A549 (cell line): Measurements from ENCODE around the gene PNPLA8. TPM values are rescaled to one million over a fixed set of nuclear protein-coding genes. Genes with fewer than 3 reads are reported as not detected.
"Not testable (repeated sequence)": the region's sequence is repeated elsewhere in the genome, so short reads cannot be mapped to it uniquely, and the experiment has no call there.

ENCODE experiments used
- ATAC-seq, 2 experiments: fragments of 200-7000 bp in 1 of 2; fragments of >200 bp in 1 of 2; cut with Nextera tagmentation in 1 of 2; cut with Tn5 transposase in 1 of 2; 3 replicates each; pipeline versions ENCODE4 v1.8.0 to v1.9.1; 2018 to 2020; ENCODE audit warnings: mild to moderate bottlenecking in 1 of 2, moderate library complexity in 1 of 2
- CTCF ChIA-PET: fragments of 300-600 bp; sonication (Branson Sonifier 250); formaldehyde crosslinking; extraction: SDS; loops from one replicate; lab custom pipeline; 2021; ENCODE audit warnings: antibody characterized with exemption, inconsistent platforms; lab: Yijun Ruan, JAX
- POLR2A ChIA-PET: fragments of 350-600 bp; formaldehyde crosslinking; extraction: SDS; loops from one replicate; lab custom pipeline; 2021; ENCODE audit warnings: antibody characterized with exemption, inconsistent platforms; lab: Yijun Ruan, JAX
- DNase-seq, 2 experiments: peaks; one replicate each; pipeline versions ENCODE4 v3.0.0 to v3.0.0-alpha.2; 2011 to 2016; ENCODE audit warnings: low read depth in 1 of 2, low spot score in 1 of 2
- FAIRE-seq: peaks from 2 replicates; lab custom pipeline; 2011; peaks lifted over from hg19 to GRCh38; lab: Jason Lieb, UNC
- H3K27ac ChIP-seq, 2 experiments: fragments of >200 bp; sonication (Bioruptor Twin); formaldehyde crosslinking; 3 replicates each; pipeline ENCODE4 v1.5.1; 2016 to 2017
- H3K4me1 ChIP-seq: fragments of >200 bp; sonication (Bioruptor Twin); formaldehyde crosslinking; 3 replicates; pipeline ENCODE4 v1.6.1; 2016
- H3K4me2 ChIP-seq: fragments of >200 bp; sonication (Bioruptor Twin); formaldehyde crosslinking; 3 replicates; pipeline ENCODE4 v1.6.1; 2016
- H3K4me3 ChIP-seq: fragments of >200 bp; sonication (Bioruptor Twin); formaldehyde crosslinking; 3 replicates; pipeline ENCODE4 v1.5.1; 2016
- H3K9me3 ChIP-seq: fragments of >200 bp; sonication (Bioruptor Twin); formaldehyde crosslinking; 3 replicates; pipeline ENCODE4 v1.6.1; 2016
- ATOH8 ChIP-seq: fragments of 250-450 bp; sonication (Bioruptor Pico); IDR thresholded peaks from 2 replicates; pipeline ENCODE4 v1.5.0; 2020; ENCODE audit warnings: low read depth, mild to moderate bottlenecking, moderate library complexity
- BCL3 ChIP-seq: fragments of >200 bp; sonication (Bioruptor Twin); formaldehyde crosslinking; IDR thresholded peaks from 3 replicates; pipeline ENCODE4 v1.6.1; 2016
- CBX8 ChIP-seq: fragments of 200-600 bp; sonication (generic); IDR thresholded peaks from 2 replicates; pipeline ENCODE4 v1.6.1; 2016
- CHD4 ChIP-seq: fragments of 200-600 bp; sonication (generic); IDR thresholded peaks from 2 replicates; pipeline ENCODE4 v1.6.1; 2016; ENCODE audit warnings: antibody characterized with exemption, mild to moderate bottlenecking, borderline replicate concordance
- ELK1 ChIP-seq: fragments of 150-350 bp; IDR thresholded peaks from 2 replicates; pipeline ENCODE4 v1.6.1; 2014; ENCODE audit warnings: low read depth, mild to moderate bottlenecking, low read length
- FOSB ChIP-seq: fragments of 250-450 bp; sonication (Bioruptor Pico); IDR thresholded peaks from 2 replicates; pipeline ENCODE4 v1.5.0; 2020; ENCODE audit warnings: mild to moderate bottlenecking, moderate library complexity
- HOXB13 ChIP-seq: fragments of 250-450 bp; sonication (Bioruptor Pico); IDR thresholded peaks from 2 replicates; pipeline ENCODE4 v1.5.0; 2020; ENCODE audit warnings: low read depth, mild to moderate bottlenecking, moderate library complexity
- HOXB5 ChIP-seq: fragments of 250-450 bp; sonication (Bioruptor Pico); IDR thresholded peaks from 2 replicates; pipeline ENCODE4 v1.5.0; 2020; ENCODE audit warnings: mild to moderate bottlenecking, moderate library complexity
- JUN ChIP-seq, 2 experiments: fragments of >200 bp; sonication (Bioruptor Twin); formaldehyde crosslinking; IDR thresholded peaks; 2 replicates in 1 of 2; 3 replicates in 1 of 2; pipeline ENCODE4 v1.6.1; 2016 to 2017
- JUNB ChIP-seq: fragments of >200 bp; sonication (Bioruptor Twin); formaldehyde crosslinking; IDR thresholded peaks from 2 replicates; pipeline ENCODE4 v1.6.1; 2016
- KDM5A ChIP-seq: fragments of 200-600 bp; sonication (generic); IDR thresholded peaks from 2 replicates; pipeline ENCODE4 v1.6.1; 2016; ENCODE audit warnings: antibody characterized with exemption, mild to moderate bottlenecking
- MAX ChIP-seq: IDR thresholded peaks from 2 replicates; pipeline ENCODE4 v1.6.1; 2012
- MAZ ChIP-seq: fragments of 150-350 bp; IDR thresholded peaks from 2 replicates; pipeline ENCODE4 v1.6.1; 2014; ENCODE audit warnings: antibody characterized with exemption, low read depth, low read length, borderline replicate concordance
- MYC ChIP-seq: IDR thresholded peaks from 2 replicates; pipeline ENCODE4 v1.6.1; 2012; ENCODE audit warnings: mild to moderate bottlenecking, inconsistent platforms, low read length, improper control_type of control experiment, borderline replicate concordance
- PBX3 ChIP-seq: IDR thresholded peaks from 2 replicates; pipeline ENCODE4 v1.6.1; 2012
- POLR2A ChIP-seq: IDR thresholded peaks from 2 replicates; pipeline ENCODE4 v1.6.1; 2012; ENCODE audit warnings: mild to moderate bottlenecking, low read length
- RCOR1 ChIP-seq: fragments of 150-350 bp; IDR thresholded peaks from 2 replicates; pipeline ENCODE4 v1.6.1; 2014; ENCODE audit warnings: antibody characterized with exemption, low read length, low read depth
- RFX5 ChIP-seq: fragments of 450-650 bp; IDR thresholded peaks from 2 replicates; pipeline ENCODE4 v1.7.1; 2014; ENCODE audit warnings: antibody characterized with exemption, mild to moderate bottlenecking, moderate library complexity
- ZNF302 ChIP-seq: fragments of 250-450 bp; sonication (Bioruptor Pico); IDR thresholded peaks from 2 replicates; pipeline ENCODE4 v1.9.0; 2021; ENCODE audit warnings: inconsistent platforms, mild to moderate bottlenecking, moderate library complexity
- WGBS: methylation state at CpG from one replicate; pipeline ENCODE4 v1.1.6; 2017; ENCODE audit errors: missing lambda C conversion rate; 5-methylcytosine and 5-hydroxymethylcytosine counted together
- polyA plus RNA-seq, 4 experiments: library from polyadenylated mRNA; depleted of rRNA in 3 of 4; stranded (reverse); fragments of >200 nt; fragmentation: RNase III in 1 of 4; extraction: RNeasy Plus Mini Kit Qiagen cat#74134 plus additional on column Dnase treatment in 1 of 4; gene quantifications; 2 replicates in 3 of 4; 3 replicates in 1 of 4; pipeline ENCODE4 v1.2.3, GENCODE V29; 2011 to 2017

The PNPLA8 gene
- polyA plus RNA-seq, 2 of the 4 experiments (the other 2 are of a cell fraction), result 16.1 to 29.6 TPM

- FAIRE-seq (no peak), ATAC-seq (no peak), DNase-seq (no peak)
- CTCF ChIA-PET, result no interaction called here
- Histone ChIP-seq H3K4me1 (no peaks in the 10 kb centered on the region), H3K4me3 (no peak overlapping the region), H3K27ac (no peak overlapping the region), H3K9me3 (peaks cover 18% of the 10 kb centered on the region), H3K4me2 (no peak overlapping the region)
- WGBS, result 92% methylated on average over 3 of the region's 3 CpGs
- POLR2A ChIA-PET, result no interaction called here
- no peak for TF ChIP-seq RFX5
- no peak for TF ChIP-seq MAX
- TF ChIP-seq HOXB5, result no peak
- TF ChIP-seq JUN (IDR thresholded peaks at IDR 0.05), result no peak
- TF ChIP-seq HOXB13 (CRISPR knock-in tag), result no peak
- TF ChIP-seq JUNB, result no peak
- TF ChIP-seq ATOH8, result no peak
- TF ChIP-seq RCOR1, result no peak
- no peak for TF ChIP-seq PBX3
- no peak for TF ChIP-seq KDM5A
- TF ChIP-seq ELK1, result no peak
- no peak for TF ChIP-seq BCL3
- no peak for TF ChIP-seq CHD4
- no peak for TF ChIP-seq FOSB (CRISPR knock-in tag)
- no peak for TF ChIP-seq MYC
- TF ChIP-seq MAZ, result no peak
- TF ChIP-seq POLR2A, result no peak
- TF ChIP-seq CBX8, result no peak
- no peak for TF ChIP-seq ZNF302 (CRISPR knock-in tag)
Observed at GRCh38 chr7:108557191-108557590, 31.3 kb upstream of the PNPLA8 start.

GRCh38 chr7:108556665-108557064 lies 30.7 kb upstream of the PNPLA8 start:
- ATAC-seq, H3K27ac ChIP-seq, H3K4me1 ChIP-seq, DNase-seq, CTCF ChIA-PET, FAIRE-seq, H3K4me3 ChIP-seq, H3K4me2 ChIP-seq, POLR2A ChIA-PET: not testable (repeated sequence)
- peaks cover 18% of the 10 kb centered on the region for H3K9me3 ChIP-seq

GRCh38 chr7:108548141-108548896 lies 22.4 kb upstream of the PNPLA8 start:
- H3K4me3 ChIP-seq, POLR2A ChIA-PET, ATAC-seq, H3K27ac ChIP-seq, H3K9me3 ChIP-seq, FAIRE-seq, H3K4me1 ChIP-seq, H3K4me2 ChIP-seq, DNase-seq: not testable (repeated sequence)
- CTCF ChIA-PET, result interaction anchor here (1.2 to 1.6 kb wide), 3 partner anchors 11 to 18 kb away, joined by 3 to 5 read pairs (median 5); no protein-coding TSS in a partner anchor
- WGBS, result 66% methylated on average over 2 of the region's 2 CpGs
